GM19025 (cell line): ENCODE measurements around the gene INTS1.
"Not testable (repeated sequence)": the region's sequence is repeated elsewhere in the genome, so short reads cannot be mapped to it uniquely, and the experiment has no call there.

Experiments used
- ATAC-seq: cut with Tn5 transposase; IDR thresholded peaks from one replicate; pipeline ENCODE4 v1.9.1; 2021; ENCODE audit warnings: mild to moderate bottlenecking, low read depth, moderate library complexity; ENCODE audit not compliant: unreplicated experiment

Gene INTS1

GRCh38 chr7:1449951-1450350, 54.2 kb downstream of the INTS1 start:
- no peak for ATAC-seq

GRCh38 chr7:1449501-1449900, 54.7 kb downstream of the INTS1 start:
- no peak for ATAC-seq

GRCh38 chr7:1448958-1449357, 55.2 kb downstream of the INTS1 start:
- ATAC-seq, result no peak

- ATAC-seq, result no peak
These were observed 56.5 kb downstream of the INTS1 start for GRCh38 chr7:1447551-1448244.

GRCh38 chr7:1447112-1447511, 57.1 kb downstream of the INTS1 start:
- ATAC-seq, result no peak

GRCh38 chr7:1446620-1447032, 57.6 kb downstream of the INTS1 start:
- no peak for ATAC-seq

GRCh38 chr7:1446026-1446425, 58.2 kb downstream of the INTS1 start:
- not testable (repeated sequence) for ATAC-seq

- ATAC-seq, result no peak
These were observed 58.8 kb downstream of the INTS1 start for GRCh38 chr7:1445341-1445740.

- no peak for ATAC-seq
These were observed 59.3 kb downstream of the INTS1 start for GRCh38 chr7:1444925-1445322.

- ATAC-seq, result no peak
These were observed 59.8 kb downstream of the INTS1 start for GRCh38 chr7:1444214-1444924.

- ATAC-seq, result not testable (repeated sequence)
These were observed 60.5 kb downstream of the INTS1 start for GRCh38 chr7:1443587-1444200.

GRCh38 chr7:1442355-1443124, 61.6 kb downstream of the INTS1 start:
- no peak for ATAC-seq

GRCh38 chr7:1441615-1442354, 62.4 kb downstream of the INTS1 start:
- ATAC-seq, result no peak

GRCh38 chr7:1440620-1441019, 63.6 kb downstream of the INTS1 start:
- ATAC-seq, result no peak

GRCh38 chr7:1439373-1440363, 64.5 kb downstream of the INTS1 start:
- ATAC-seq, result no peak

- no peak for ATAC-seq
These were observed 65.4 kb downstream of the INTS1 start for GRCh38 chr7:1438821-1439220.

- ATAC-seq, result no peak
These were observed 66.0 kb downstream of the INTS1 start for GRCh38 chr7:1438208-1438607.

- no peak for ATAC-seq
These were observed 66.9 kb downstream of the INTS1 start for GRCh38 chr7:1437155-1437880.
